HG03571 (cell line): ENCODE data around the gene INPP5D.
A peak's percentile ranks its signal among the peaks of the same experiment; 100 is the strongest.
"Not testable (repeated sequence)": the region's sequence is repeated elsewhere in the genome, so short reads cannot be mapped to it uniquely, and the experiment has no call there.

ENCODE experiments used
- ATAC-seq: cut with Tn5 transposase; IDR thresholded peaks from one replicate; pipeline ENCODE4 v1.9.1; 2021; ENCODE audit not compliant: unreplicated experiment

Gene INPP5D

GRCh38 chr2:233091595-233092375 lies 31.6 kb downstream of the INPP5D start:
- ATAC-seq, result no peak

GRCh38 chr2:233092432-233093165 lies 32.5 kb downstream of the INPP5D start:
- ATAC-seq, result no peak

GRCh38 chr2:233093166-233093448 lies 33.0 kb downstream of the INPP5D start:
- no peak for ATAC-seq

GRCh38 chr2:233093721-233094120 lies 33.6 kb downstream of the INPP5D start:
- no peak for ATAC-seq

- ATAC-seq, result no peak
These were observed 34.5 kb downstream of the INPP5D start for GRCh38 chr2:233094614-233095013.

- ATAC-seq, result no peak
These were observed 35.9 kb downstream of the INPP5D start for GRCh38 chr2:233096006-233096405.

- no peak for ATAC-seq
These were observed 38.5 kb downstream of the INPP5D start for GRCh38 chr2:233098618-233099017.

GRCh38 chr2:233099820-233100191 lies 39.7 kb downstream of the INPP5D start:
- not testable (repeated sequence) for ATAC-seq

GRCh38 chr2:233100192-233100998 lies 40.3 kb downstream of the INPP5D start:
- ATAC-seq, result peak; percentile 87

GRCh38 chr2:233101141-233101540 lies 41.0 kb downstream of the INPP5D start:
- ATAC-seq, result no peak

- ATAC-seq, result no peak
These were observed 41.7 kb downstream of the INPP5D start for GRCh38 chr2:233101816-233102215.

- ATAC-seq, result no peak
These were observed 45.2 kb downstream of the INPP5D start for GRCh38 chr2:233105156-233105895.

- no peak for ATAC-seq
These were observed 45.8 kb downstream of the INPP5D start for GRCh38 chr2:233105930-233106329.

- ATAC-seq, result no peak
These were observed 46.9 kb downstream of the INPP5D start for GRCh38 chr2:233107011-233107410.

GRCh38 chr2:233107831-233108300 lies 47.7 kb downstream of the INPP5D start:
- ATAC-seq, result no peak

GRCh38 chr2:233108611-233109490 lies 48.7 kb downstream of the INPP5D start:
- ATAC-seq, result no peak

GRCh38 chr2:233111427-233111826 lies 51.3 kb downstream of the INPP5D start:
- ATAC-seq, result no peak

- ATAC-seq, result no peak
These were observed 52.2 kb downstream of the INPP5D start for GRCh38 chr2:233112329-233112728.

GRCh38 chr2:233112776-233113452 lies 52.8 kb downstream of the INPP5D start:
- no peak for ATAC-seq
